Cardiac atrium fibroblast (primary cell): ENCODE data around the gene PCMT1. TPM values are rescaled to one million over a fixed set of nuclear protein-coding genes. Genes with fewer than 3 reads are reported as not detected.

ENCODE experiments used
- total RNA-seq: library from RNA; depleted of rRNA; stranded (reverse); fragments of >200 nt; gene quantifications from 2 replicates; pipeline ENCODE4 v1.2.3, GENCODE V29; 2015

The PCMT1 gene
- 105 TPM in 2 replicates for total RNA-seq

DNA sequence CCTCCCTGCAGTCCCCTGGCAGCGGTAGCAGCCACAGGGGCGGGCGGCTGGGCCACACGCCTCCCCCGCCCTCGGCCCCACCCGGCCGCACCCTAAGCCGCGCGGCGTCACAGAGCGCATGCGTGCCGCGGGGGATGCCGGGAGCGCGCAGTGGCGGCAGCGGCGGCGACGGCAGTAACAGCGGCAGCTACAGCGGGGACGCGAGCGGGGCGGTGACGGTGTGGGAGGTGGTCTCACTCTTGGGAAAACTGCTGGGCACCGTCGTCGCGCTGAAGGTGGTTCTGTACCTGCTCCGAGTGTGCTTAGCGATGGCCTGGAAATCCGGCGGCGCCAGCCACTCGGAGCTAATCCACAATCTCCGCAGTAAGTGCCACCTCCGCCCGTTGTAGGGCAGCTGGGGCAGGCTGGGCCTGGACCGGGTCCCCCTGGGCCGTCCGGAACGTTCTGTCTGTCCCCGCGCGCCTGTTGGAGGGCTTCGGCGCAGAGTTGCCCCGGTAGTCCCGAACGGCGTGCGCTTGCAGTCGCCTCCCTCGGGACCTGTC lies at the start of gene PCMT1:
TSS of gene PCMT1 (plus strand) at position 148 of the 542 bp plus-strand sequence. CDS start at position 309, 161 bp downstream.

DNA sequence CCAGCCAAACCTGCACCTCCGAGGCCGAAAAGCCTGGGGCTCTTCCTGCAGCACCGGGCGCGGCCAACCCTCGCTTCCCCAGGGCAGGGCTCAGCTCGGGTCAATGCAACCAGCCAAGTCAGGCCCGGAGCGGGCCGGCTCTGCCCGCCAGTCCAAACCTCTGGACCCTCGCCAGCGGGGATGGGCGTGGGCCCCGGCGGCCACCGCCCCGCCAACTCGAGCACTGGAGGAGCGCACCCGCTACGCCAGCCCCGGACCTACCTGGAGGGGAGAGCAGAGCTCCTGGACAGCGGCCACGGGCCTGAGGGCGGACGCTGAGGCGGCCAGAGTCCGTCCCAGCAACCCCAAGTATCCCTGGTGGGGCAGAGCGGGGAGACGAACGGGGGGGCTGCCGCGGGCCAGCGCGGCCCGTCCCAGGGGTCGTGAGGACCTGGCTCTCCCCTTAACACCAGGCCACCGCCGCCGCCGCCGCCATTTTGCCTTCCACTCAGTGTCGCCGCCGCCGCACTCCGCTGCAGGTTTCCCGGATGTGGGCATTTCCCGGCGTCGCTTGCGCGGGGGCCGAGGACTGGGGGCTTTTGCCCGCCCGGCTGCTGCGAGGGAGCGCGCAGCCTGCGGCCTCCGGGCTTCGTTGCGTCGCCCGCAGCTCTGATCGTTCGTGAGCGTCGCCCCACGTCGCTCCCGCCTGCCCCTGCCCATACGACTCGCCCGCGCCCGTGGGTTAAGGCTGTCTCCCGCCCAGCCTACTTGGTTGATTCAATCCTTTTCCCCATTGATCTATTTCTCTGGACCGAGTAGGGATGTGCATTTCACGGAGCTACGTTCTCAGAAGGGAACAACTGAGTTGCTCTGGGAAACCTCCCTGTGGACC lies 31.7 kb upstream of the PCMT1 start, which contains the start of gene LATS1:
TSS of gene LATS1 (minus strand) at position 514 of the 871 bp plus-strand sequence. CDS start 15,975 bp downstream, outside the sequence.

DNA sequence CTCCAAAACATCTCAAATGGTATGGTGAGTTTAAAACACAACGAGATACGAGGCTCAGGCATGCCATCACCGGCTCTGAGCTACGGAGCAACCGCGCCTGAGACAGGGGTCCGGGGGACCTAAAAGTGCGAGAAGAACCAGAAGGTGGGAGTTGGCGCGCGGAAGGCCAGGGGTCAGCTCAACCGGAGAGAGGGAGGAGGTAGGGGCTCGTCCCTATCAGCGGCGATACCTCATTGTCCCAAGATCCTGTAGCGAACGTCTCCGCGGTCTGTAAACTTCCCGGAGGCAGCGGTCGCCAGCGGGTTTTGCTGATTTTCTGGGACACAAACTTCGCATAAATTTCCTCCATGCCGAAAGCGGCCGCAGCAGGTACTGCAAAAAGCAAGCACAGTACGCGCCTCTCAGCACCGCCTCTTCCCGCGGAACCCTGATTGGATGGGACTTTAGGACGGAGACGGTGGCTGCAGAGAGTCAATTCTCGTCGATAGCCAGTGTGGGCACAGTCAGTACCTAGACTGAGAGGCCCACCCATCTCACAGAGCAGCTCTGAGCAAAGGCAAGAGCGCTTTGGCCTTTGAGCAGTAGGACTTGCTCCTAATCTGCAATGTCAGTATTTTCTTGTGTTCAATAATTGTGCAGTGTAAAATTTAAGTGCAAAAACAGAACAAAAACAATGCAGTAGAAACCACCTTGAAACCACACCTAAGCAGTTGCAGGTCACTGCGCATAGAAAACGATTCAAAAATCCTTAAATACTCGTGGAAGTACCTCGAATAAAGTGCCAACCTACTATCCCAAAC lies 3.2 kb upstream of the PCMT1 start, which contains the start of gene NUP43:
TSS of gene NUP43 (minus strand) at position 383 of the 800 bp plus-strand sequence. CDS start at position 349, 34 bp downstream.

Other genes with a start within 250 kb of the PCMT1 start
- 19.0 and 22.8 TPM in 2 replicates for gene PPIL4, start 203.7 kb upstream of the PCMT1 start, total RNA-seq
- 76.9 and 80.8 TPM in 2 replicates for gene GINM1, start 183.4 kb upstream of the PCMT1 start, total RNA-seq
- 10.8 and 15.6 TPM in 2 replicates for gene KATNA1, start 101.0 kb upstream of the PCMT1 start, total RNA-seq
- 8.3 and 19.6 TPM in 2 replicates for gene LATS1, start 31.6 kb upstream of the PCMT1 start, total RNA-seq
- 12.0 and 52.5 TPM in 2 replicates for gene NUP43, start 3.2 kb upstream of the PCMT1 start, total RNA-seq
- gene LRP11, start 114.6 kb downstream of the PCMT1 start, total RNA-seq = 30.0 and 44.7 TPM in 2 replicates
- 0.18 and 0.49 TPM in 2 replicates for gene RAET1E, start 148.4 kb downstream of the PCMT1 start, total RNA-seq
- 0.97 TPM in 1 of 2 replicates, not detected in the other for gene RAET1G, start 173.4 kb downstream of the PCMT1 start, total RNA-seq
- gene ULBP2, start 192.3 kb downstream of the PCMT1 start, total RNA-seq = 10.5 and 10.7 TPM in 2 replicates
- gene ULBP1, start 214.2 kb downstream of the PCMT1 start, total RNA-seq = 2.0 and 2.1 TPM in 2 replicates